Fibroblast of the aortic adventitia (primary cell): ENCODE measurements around the gene GDPD3. TPM values are rescaled to one million over a fixed set of nuclear protein-coding genes. Genes with fewer than 3 reads are reported as not detected.

Experiments used
- DNase-seq: peaks from one replicate; pipeline ENCODE4 v3.0.0-alpha.2; 2010; ENCODE audit warnings: low read depth
- H3K4me3 ChIP-seq: 2 replicates; pipeline ENCODE4 v1.5.1; 2011; ENCODE audit warnings: low read depth, mild to moderate bottlenecking, control low read depth, low read length, moderate library complexity
- total RNA-seq: library from RNA; depleted of rRNA; stranded (reverse); fragments of >200 nt; gene quantifications from 2 replicates; pipeline ENCODE4 v1.2.3, GENCODE V29; 2012; ENCODE audit warnings: low replicate concordance
- TF ChIP-seq, protein P1 (sequence below): IDR thresholded peaks from 2 replicates; pipeline ENCODE4 v1.5.1; 2011; ENCODE audit warnings: mild to moderate bottlenecking, low read length, control low read depth, inconsistent platforms; ENCODE audit not compliant: insufficient read depth

Gene GDPD3
- total RNA-seq, 1 donor, result 1.5 TPM

DNA sequence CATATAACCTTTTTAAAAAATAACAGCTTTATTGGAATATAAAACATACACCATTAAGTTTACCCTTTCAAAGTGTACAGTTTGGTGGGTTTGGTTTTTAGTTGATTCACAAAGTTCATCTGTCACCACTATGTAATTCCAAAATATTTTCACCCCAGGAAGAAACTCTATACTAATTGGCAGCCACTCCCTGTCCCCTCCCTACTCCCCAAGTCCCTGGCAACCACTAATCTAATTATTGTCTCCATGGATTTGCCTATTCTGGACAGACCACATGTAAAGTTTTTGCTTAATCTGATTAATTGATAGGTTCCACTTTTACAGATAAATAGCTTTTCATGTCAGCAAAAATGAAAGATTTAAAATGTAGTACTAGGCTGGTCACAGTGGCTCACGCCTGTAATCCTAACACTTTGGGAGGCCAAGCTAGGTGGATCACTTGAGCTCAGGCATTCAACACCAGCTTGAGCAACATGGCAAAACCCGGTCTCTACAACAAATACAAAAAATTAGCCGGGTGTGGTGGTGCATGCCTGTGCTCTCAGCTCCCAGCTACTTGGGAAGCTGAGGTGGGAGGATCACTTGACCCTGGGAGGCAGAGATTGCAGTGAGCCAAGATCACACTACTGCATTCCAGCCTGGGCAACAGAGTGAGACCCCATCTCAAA is 34.6 kb upstream of the GDPD3 start:
- no peak for DNase-seq
- H3K4me3 ChIP-seq, result no peak overlapping the region
- TF ChIP-seq, protein P1, sequence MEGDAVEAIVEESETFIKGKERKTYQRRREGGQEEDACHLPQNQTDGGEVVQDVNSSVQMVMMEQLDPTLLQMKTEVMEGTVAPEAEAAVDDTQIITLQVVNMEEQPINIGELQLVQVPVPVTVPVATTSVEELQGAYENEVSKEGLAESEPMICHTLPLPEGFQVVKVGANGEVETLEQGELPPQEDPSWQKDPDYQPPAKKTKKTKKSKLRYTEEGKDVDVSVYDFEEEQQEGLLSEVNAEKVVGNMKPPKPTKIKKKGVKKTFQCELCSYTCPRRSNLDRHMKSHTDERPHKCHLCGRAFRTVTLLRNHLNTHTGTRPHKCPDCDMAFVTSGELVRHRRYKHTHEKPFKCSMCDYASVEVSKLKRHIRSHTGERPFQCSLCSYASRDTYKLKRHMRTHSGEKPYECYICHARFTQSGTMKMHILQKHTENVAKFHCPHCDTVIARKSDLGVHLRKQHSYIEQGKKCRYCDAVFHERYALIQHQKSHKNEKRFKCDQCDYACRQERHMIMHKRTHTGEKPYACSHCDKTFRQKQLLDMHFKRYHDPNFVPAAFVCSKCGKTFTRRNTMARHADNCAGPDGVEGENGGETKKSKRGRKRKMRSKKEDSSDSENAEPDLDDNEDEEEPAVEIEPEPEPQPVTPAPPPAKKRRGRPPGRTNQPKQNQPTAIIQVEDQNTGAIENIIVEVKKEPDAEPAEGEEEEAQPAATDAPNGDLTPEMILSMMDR, result no peak

DNA sequence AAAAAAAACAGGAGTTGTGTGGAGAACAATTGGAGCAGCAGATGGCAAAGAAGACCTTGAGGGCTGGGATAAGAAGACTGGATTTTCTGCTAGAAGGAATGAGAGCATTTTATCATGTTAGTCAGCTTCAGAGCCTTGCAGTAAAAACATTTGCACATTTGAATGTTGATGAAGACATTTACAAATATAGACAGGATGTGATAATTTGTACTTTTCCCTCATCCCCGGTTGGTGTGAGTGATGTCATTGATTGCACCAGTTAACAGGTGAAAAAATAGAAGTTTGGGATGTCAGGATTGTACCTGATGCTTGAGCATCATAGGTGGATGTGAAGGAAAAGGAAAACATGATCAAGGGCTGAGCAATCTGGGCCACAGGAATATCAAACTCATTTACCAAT is 32.3 kb upstream of the GDPD3 start:
- H3K4me3 ChIP-seq, result no peak overlapping the region
- TF ChIP-seq, protein P1, result no peak
- DNase-seq, result no peak

DNA sequence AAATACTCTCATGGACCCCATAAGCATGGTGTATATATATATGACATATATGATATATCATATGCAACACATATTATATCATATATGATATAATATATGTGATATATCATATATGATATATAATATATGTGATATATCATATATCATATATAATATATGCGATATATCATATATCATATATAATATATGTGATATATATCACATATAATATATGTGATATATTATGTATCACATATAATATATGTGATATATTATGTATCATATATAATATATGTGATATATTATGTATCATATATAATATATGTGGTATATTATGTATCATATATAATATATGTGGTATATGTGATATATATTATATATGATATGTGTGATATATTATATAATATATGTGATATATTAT is 31.6 kb upstream of the GDPD3 start:
- TF ChIP-seq, protein P1, result no peak
- no peak for DNase-seq
- no peak overlapping the region for H3K4me3 ChIP-seq

DNA sequence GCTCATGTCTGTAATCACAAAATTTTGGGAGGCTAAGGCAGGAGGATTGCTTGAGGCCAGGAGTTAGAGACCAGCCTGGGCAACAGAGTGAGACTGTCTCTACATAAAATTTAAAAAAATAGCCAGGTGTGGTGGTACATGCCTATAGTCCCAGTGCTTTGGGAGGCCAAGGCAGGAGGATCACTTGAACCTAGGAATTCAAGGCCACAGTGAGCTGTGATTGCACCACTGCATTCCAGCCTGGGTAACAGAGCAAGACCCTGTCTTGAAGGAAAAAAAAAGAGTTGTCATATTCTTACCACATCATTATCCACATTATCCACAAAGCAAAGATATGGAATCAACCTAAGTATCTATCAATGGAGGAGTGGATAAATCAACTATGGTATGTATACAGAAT is 30.7 kb upstream of the GDPD3 start:
- H3K4me3 ChIP-seq, result no peak overlapping the region
- no peak for DNase-seq
- TF ChIP-seq, protein P1, result no peak

DNA sequence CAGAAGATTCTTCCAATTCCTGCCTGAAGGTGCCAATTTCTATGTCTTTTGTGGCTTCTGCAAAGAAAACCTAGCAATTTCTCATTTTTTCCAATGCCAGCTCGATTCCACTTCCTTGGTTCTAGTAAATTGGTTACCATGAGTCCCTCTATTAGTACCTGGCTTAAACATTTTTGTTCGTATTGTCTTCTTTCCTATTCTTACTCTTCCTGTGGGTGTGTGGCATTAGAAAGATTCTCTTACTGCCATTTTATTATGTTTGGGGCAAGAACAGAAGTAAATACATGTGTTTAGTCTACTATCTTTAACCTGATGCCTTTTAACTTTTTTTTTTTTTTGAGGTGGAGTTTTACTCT is 30.0 kb upstream of the GDPD3 start:
- no peak overlapping the region for H3K4me3 ChIP-seq

DNA sequence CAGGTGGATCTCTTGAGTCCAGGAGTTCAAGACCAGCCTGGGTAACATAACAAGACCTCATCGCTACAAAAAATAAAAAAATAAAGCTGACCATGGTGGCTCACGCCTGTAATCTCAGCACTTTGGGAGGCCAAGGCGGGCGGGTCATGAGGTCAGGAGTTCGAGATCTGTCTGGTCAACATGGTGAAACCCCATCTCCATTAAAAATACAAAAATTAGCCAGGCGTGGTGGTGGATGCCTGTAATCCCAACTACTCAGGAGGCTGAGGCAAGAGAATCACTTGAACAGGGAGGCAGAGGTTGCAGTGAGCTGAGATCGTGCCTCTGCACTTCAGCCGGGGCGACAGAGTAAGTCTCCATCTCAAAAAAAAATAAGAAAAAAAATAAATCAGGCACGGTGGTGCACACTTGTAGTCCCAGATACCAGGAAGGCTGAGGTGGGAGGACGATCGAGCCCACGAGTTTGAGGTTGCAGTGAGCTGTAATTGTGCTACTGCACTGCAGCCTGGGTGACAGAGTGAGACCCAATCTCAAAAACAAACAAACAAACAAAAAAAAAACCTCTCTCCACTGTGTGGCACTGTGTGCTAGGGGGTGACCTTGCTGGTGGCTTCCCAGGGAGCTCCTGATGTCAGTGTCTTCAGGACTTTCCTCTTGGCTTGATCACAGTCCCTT is 29.5 kb upstream of the GDPD3 start:
- TF ChIP-seq, protein P1, result no peak
- no peak for DNase-seq
- H3K4me3 ChIP-seq, result no peak overlapping the region

More for the DNA sequence above, 30.0 kb upstream of the GDPD3 start:
- TF ChIP-seq, protein P1, result no peak
- no peak for DNase-seq
